ENCODE results near the gene FBXW12. TPM values are rescaled to one million over a fixed set of nuclear protein-coding genes. Genes with fewer than 3 reads are reported as not detected.

The FBXW12 gene
- total and polyA plus RNA-seq, 5 donors from 2014 or later = not detected

GRCh38 chr3:48432411-48433371 is 60.7 kb downstream of the FBXW12 start:
- no peaks in the 10 kb centered on the region for H3K9me3 ChIP-seq (ENCODE audit: control insufficient read depth in 2 of 2, low read length in 2 of 2)
- Mint-ChIP-seq H3K27me3 (peaks cover 12% of the 10 kb centered on the region), H3K36me3 (no peaks in the 10 kb centered on the region), H3K4me1 (peaks cover 0 to 34% (median 4%) of the 10 kb centered on the region in 4 donors), H3K9me3 (peaks cover 0 to 2% (median 0%) of the 10 kb centered on the region in 7 donors), H3K27ac (peak overlapping the region in 1 of 3 donors; percentile 43), H3K4me3 (peak overlapping the region in 2 of 4 donors; percentile 16 to 27)
- ATAC-seq (ENCODE audit: low read depth in 2 of 2) (no peak), DNase-seq (peak in 1 of 3 donors; percentile 43)
- no peak overlapping the region for H3K4me3 ChIP-seq (ENCODE audit: low read depth, low read length)
- peaks cover 13% of the 10 kb centered on the region for H3K4me1 ChIP-seq (ENCODE audit: control insufficient read depth, insufficient read depth, low read length, poor library complexity, severe bottlenecking)
- H3K27ac ChIP-seq (ENCODE audit: insufficient read depth, low read length, poor library complexity, severe bottlenecking) = no peak overlapping the region
- peaks cover 2% of the 10 kb centered on the region for H3K27me3 ChIP-seq (ENCODE audit: control insufficient read depth, insufficient read depth, low read length)
- H3K36me3 ChIP-seq (ENCODE audit: control insufficient read depth, insufficient read depth, low read length) = peaks cover 8% of the 10 kb centered on the region

- Histone ChIP-seq H3K4me1 (ENCODE audit: control insufficient read depth, insufficient read depth, low read length, poor library complexity, severe bottlenecking) (peaks cover 13% of the 10 kb centered on the region), H3K36me3 (ENCODE audit: control insufficient read depth, insufficient read depth, low read length) (peaks cover 8% of the 10 kb centered on the region), H3K9me3 (ENCODE audit: control insufficient read depth in 2 of 2, low read length in 2 of 2) (no peaks in the 10 kb centered on the region), H3K4me3 (ENCODE audit: low read depth, low read length) (no peak overlapping the region), H3K27ac (ENCODE audit: insufficient read depth, low read length, poor library complexity, severe bottlenecking) (no peak overlapping the region), H3K27me3 (ENCODE audit: control insufficient read depth, insufficient read depth, low read length) (no peaks in the 10 kb centered on the region)
- Mint-ChIP-seq H3K4me1 (peaks cover 0 to 38% (median 3%) of the 10 kb centered on the region in 4 donors), H3K27me3 (peaks cover 6% of the 10 kb centered on the region), H3K27ac (no peak overlapping the region), H3K4me3 (peak overlapping the region in 2 of 4 donors; percentile 27 to 38), H3K36me3 (no peaks in the 10 kb centered on the region), H3K9me3 (peaks cover 0 to 2% (median 0%) of the 10 kb centered on the region in 7 donors)
- ATAC-seq (ENCODE audit: low read depth in 2 of 2) (no peak), DNase-seq (no peak)
Measured at GRCh38 chr3:48433472-48434118, 61.6 kb downstream of the FBXW12 start.

GRCh38 chr3:48434591-48435222 is 62.7 kb downstream of the FBXW12 start:
- no peak overlapping the region for H3K4me3 Mint-ChIP-seq
- H3K36me3 Mint-ChIP-seq = peaks cover under 1% of the 10 kb centered on the region
- Histone ChIP-seq H3K4me1 (ENCODE audit: control insufficient read depth, insufficient read depth, low read length, poor library complexity, severe bottlenecking) (peaks cover 16% of the 10 kb centered on the region), H3K4me3 (ENCODE audit: low read depth, low read length) (no peak overlapping the region), H3K9me3 (ENCODE audit: control insufficient read depth in 2 of 2, low read length in 2 of 2) (no peaks in the 10 kb centered on the region), H3K36me3 (ENCODE audit: control insufficient read depth, insufficient read depth, low read length) (peaks cover 8% of the 10 kb centered on the region), H3K27ac (ENCODE audit: insufficient read depth, low read length, poor library complexity, severe bottlenecking) (no peak overlapping the region), H3K27me3 (ENCODE audit: control insufficient read depth, insufficient read depth, low read length) (no peaks in the 10 kb centered on the region)
- DNase-seq = no peak
- H3K4me1 Mint-ChIP-seq = peaks cover under 1 to 48% (median 4%) of the 10 kb centered on the region in 4 donors
- no peak for ATAC-seq (ENCODE audit: low read depth in 2 of 2)
- H3K9me3 Mint-ChIP-seq = peaks cover 0 to 2% (median 0%) of the 10 kb centered on the region in 7 donors
- H3K27me3 Mint-ChIP-seq = peaks cover 6% of the 10 kb centered on the region
- H3K27ac Mint-ChIP-seq = no peak overlapping the region

- H3K9me3 Mint-ChIP-seq = peaks cover 0 to 2% (median 0%) of the 10 kb centered on the region in 7 donors
- no peak overlapping the region for H3K4me3 Mint-ChIP-seq
- Histone ChIP-seq H3K4me1 (ENCODE audit: control insufficient read depth, insufficient read depth, low read length, poor library complexity, severe bottlenecking) (peaks cover 13% of the 10 kb centered on the region), H3K27me3 (ENCODE audit: control insufficient read depth, insufficient read depth, low read length) (no peaks in the 10 kb centered on the region), H3K9me3 (ENCODE audit: control insufficient read depth in 2 of 2, low read length in 2 of 2) (no peaks in the 10 kb centered on the region), H3K4me3 (ENCODE audit: low read depth, low read length) (no peak overlapping the region), H3K36me3 (ENCODE audit: control insufficient read depth, insufficient read depth, low read length) (peaks cover 8% of the 10 kb centered on the region), H3K27ac (ENCODE audit: insufficient read depth, low read length, poor library complexity, severe bottlenecking) (no peak overlapping the region)
- H3K27ac Mint-ChIP-seq = no peak overlapping the region
- H3K36me3 Mint-ChIP-seq = peaks cover 3% of the 10 kb centered on the region
- ATAC-seq (ENCODE audit: low read depth in 2 of 2) = no peak
- peaks cover 3 to 48% (median 7%) of the 10 kb centered on the region in 4 donors for H3K4me1 Mint-ChIP-seq
- peaks cover 6% of the 10 kb centered on the region for H3K27me3 Mint-ChIP-seq
- DNase-seq = no peak
Measured at GRCh38 chr3:48435223-48435595, 63.2 kb downstream of the FBXW12 start.

- peaks cover 3 to 48% (median 6%) of the 10 kb centered on the region in 4 donors for H3K4me1 Mint-ChIP-seq
- H3K27me3 ChIP-seq (ENCODE audit: control insufficient read depth, insufficient read depth, low read length) = no peaks in the 10 kb centered on the region
Measured at GRCh38 chr3:48435774-48436476, 63.9 kb downstream of the FBXW12 start.

GRCh38 chr3:48436477-48436787 is 64.4 kb downstream of the FBXW12 start:
- Histone ChIP-seq H3K27me3 (ENCODE audit: control insufficient read depth, insufficient read depth, low read length) (no peaks in the 10 kb centered on the region), H3K4me1 (ENCODE audit: control insufficient read depth, insufficient read depth, low read length, poor library complexity, severe bottlenecking) (peaks cover 21% of the 10 kb centered on the region), H3K36me3 (ENCODE audit: control insufficient read depth, insufficient read depth, low read length) (peaks cover 9% of the 10 kb centered on the region), H3K9me3 (ENCODE audit: control insufficient read depth in 2 of 2, low read length in 2 of 2) (no peaks in the 10 kb centered on the region), H3K4me3 (ENCODE audit: low read depth, low read length) (no peak overlapping the region), H3K27ac (ENCODE audit: insufficient read depth, low read length, poor library complexity, severe bottlenecking) (no peak overlapping the region)
- Mint-ChIP-seq H3K4me1 (peaks cover 4 to 49% (median 8%) of the 10 kb centered on the region in 4 donors), H3K27ac (no peak overlapping the region), H3K36me3 (peaks cover 5% of the 10 kb centered on the region), H3K27me3 (peaks cover 3% of the 10 kb centered on the region), H3K4me3 (no peak overlapping the region), H3K9me3 (peaks cover 0 to 4% (median 0%) of the 10 kb centered on the region in 7 donors)
- no peak for ATAC-seq (ENCODE audit: low read depth in 2 of 2)
- no peak for DNase-seq

More at GRCh38 chr3:48435774-48436476, 63.9 kb downstream of the FBXW12 start:
- Histone ChIP-seq H3K36me3 (ENCODE audit: control insufficient read depth, insufficient read depth, low read length) (peaks cover 8% of the 10 kb centered on the region), H3K27ac (ENCODE audit: insufficient read depth, low read length, poor library complexity, severe bottlenecking) (no peak overlapping the region), H3K4me1 (ENCODE audit: control insufficient read depth, insufficient read depth, low read length, poor library complexity, severe bottlenecking) (peaks cover 16% of the 10 kb centered on the region), H3K4me3 (ENCODE audit: low read depth, low read length) (no peak overlapping the region), H3K9me3 (ENCODE audit: control insufficient read depth in 2 of 2, low read length in 2 of 2) (no peaks in the 10 kb centered on the region)
- peaks cover 3% of the 10 kb centered on the region for H3K36me3 Mint-ChIP-seq
- H3K27me3 Mint-ChIP-seq = peaks cover 6% of the 10 kb centered on the region
- H3K9me3 Mint-ChIP-seq = peaks cover 0 to 4% (median 0%) of the 10 kb centered on the region in 7 donors
- DNase-seq (peak; percentile 77 to 88 (median 83)), ATAC-seq (ENCODE audit: low read depth in 2 of 2) (peak; percentile 46 to 47)
- H3K4me3 Mint-ChIP-seq = no peak overlapping the region
- no peak overlapping the region for H3K27ac Mint-ChIP-seq

- Histone ChIP-seq H3K27me3 (ENCODE audit: control insufficient read depth, insufficient read depth, low read length) (no peaks in the 10 kb centered on the region), H3K9me3 (ENCODE audit: control insufficient read depth in 2 of 2, low read length in 2 of 2) (no peaks in the 10 kb centered on the region), H3K27ac (ENCODE audit: insufficient read depth, low read length, poor library complexity, severe bottlenecking) (no peak overlapping the region), H3K4me1 (ENCODE audit: control insufficient read depth, insufficient read depth, low read length, poor library complexity, severe bottlenecking) (peaks cover 25% of the 10 kb centered on the region), H3K4me3 (ENCODE audit: low read depth, low read length) (no peak overlapping the region), H3K36me3 (ENCODE audit: control insufficient read depth, insufficient read depth, low read length) (peaks cover 13% of the 10 kb centered on the region)
- Mint-ChIP-seq H3K4me1 (peaks cover 8 to 49% (median 12%) of the 10 kb centered on the region in 4 donors), H3K36me3 (peaks cover 6% of the 10 kb centered on the region), H3K9me3 (peaks cover 0 to 4% (median 0%) of the 10 kb centered on the region in 7 donors), H3K27me3 (no peaks in the 10 kb centered on the region), H3K27ac (no peak overlapping the region), H3K4me3 (no peak overlapping the region)
- ATAC-seq (ENCODE audit: low read depth in 2 of 2) = no peak
- DNase-seq = no peak
Measured at GRCh38 chr3:48436855-48437254, 64.8 kb downstream of the FBXW12 start.
